Caco-2 (cell line): ENCODE data around the gene FGR. TPM values are rescaled to one million over a fixed set of nuclear protein-coding genes. Genes with fewer than 3 reads are reported as not detected.
"Not testable (repeated sequence)": the region's sequence is repeated elsewhere in the genome, so short reads cannot be mapped to it uniquely, and the experiment has no call there.

Experiments
- BruUV-seq: library from RNA; stranded (reverse); fragments of 400-500 nt; replicated peaks from 2 replicates; lab custom pipeline; 2021; lab: Mats Ljungman, UMichigan
- CTCF ChIA-PET: fragments of 300-600 bp; sonication (Branson Sonifier 250); formaldehyde crosslinking; loops from one replicate; lab custom pipeline; 2022; ENCODE audit warnings: antibody characterized with exemption; lab: Charles Lee
- POLR2A ChIA-PET: fragments of 300-600 bp; sonication (Branson Sonifier 250); formaldehyde crosslinking; loops from one replicate; lab custom pipeline; 2022; ENCODE audit warnings: antibody characterized with exemption; lab: Charles Lee
- DNase-seq, 2 experiments: peaks; one replicate each; pipeline versions ENCODE4 v3.0.0 to v3.0.0-alpha.2; 2020 to 2022
- H3K27me3 ChIP-seq: replicated peaks from 2 replicates; pipeline ENCODE4 v1.6.0; 2011; ENCODE audit warnings: low read length; ENCODE audit not compliant: control insufficient read depth, insufficient read depth
- H3K36me3 ChIP-seq: 2 replicates; pipeline ENCODE4 v1.5.1; 2011; ENCODE audit warnings: low read length; ENCODE audit not compliant: control insufficient read depth, insufficient read depth
- H3K4me1 ChIP-seq: fragments of 250-450 bp; sonication (Bioruptor Pico); 2 replicates; pipeline ENCODE4 v1.5.1; 2020; ENCODE audit warnings: mild to moderate bottlenecking
- H3K4me3 ChIP-seq: 2 replicates; pipeline ENCODE4 v1.5.1; 2011; ENCODE audit warnings: low read depth, mild to moderate bottlenecking, control low read depth, low read length
- H3K9me3 ChIP-seq: fragments of 250-450 bp; sonication (Bioruptor Pico); 2 replicates; pipeline ENCODE4 v1.5.1; 2020; ENCODE audit warnings: mild to moderate bottlenecking, moderate library complexity
- H3K27ac Mint-ChIP-seq: one replicate; pipeline ENCODE4 v1.8.0; 2022; ENCODE audit warnings: mixed read lengths; ENCODE audit not compliant: unreplicated experiment
- H3K27me3 Mint-ChIP-seq: one replicate; pipeline ENCODE4 v1.8.0; 2022; ENCODE audit warnings: mixed read lengths; ENCODE audit not compliant: insufficient read depth, unreplicated experiment
- H3K36me3 Mint-ChIP-seq: one replicate; pipeline ENCODE4 v1.8.0; 2022; ENCODE audit warnings: mild to moderate bottlenecking, mixed read lengths; ENCODE audit not compliant: insufficient read depth, unreplicated experiment
- H3K4me1 Mint-ChIP-seq: one replicate; pipeline ENCODE4 v1.8.0; 2022; ENCODE audit warnings: low read depth, mixed read lengths; ENCODE audit not compliant: unreplicated experiment
- H3K4me3 Mint-ChIP-seq: one replicate; pipeline ENCODE4 v1.8.0; 2022; ENCODE audit warnings: mild to moderate bottlenecking, moderate library complexity, mixed read lengths; ENCODE audit not compliant: unreplicated experiment
- H3K9me3 Mint-ChIP-seq: one replicate; pipeline ENCODE4 v1.8.0; 2022; ENCODE audit warnings: mixed read lengths; ENCODE audit not compliant: unreplicated experiment
- intact Hi-C: fragments of 100-400 bp; cut with micrococcal nuclease; formaldehyde crosslinking; loops from one replicate; pipeline ENCODE4 v1.10.0; 2022; ENCODE audit not compliant: unreplicated experiment
- total RNA-seq: library from RNA; stranded (reverse); gene quantifications from 2 replicates; pipeline ENCODE4 v1.2.3, GENCODE V29; 2022
- TF ChIP-seq, protein P1 (sequence below), 2 experiments: fragments of 200-600 bp in 1 of 2; IDR thresholded peaks; 1 replicate in 1 of 2; 2 replicates in 1 of 2; pipeline versions ENCODE4 v1.5.1 to v1.8.0; 2011 to 2022; ENCODE audit warnings: antibody characterized with exemption in 1 of 2, control low read depth in 1 of 2, inconsistent platforms in 1 of 2, low read depth in 1 of 2, low read length in 1 of 2, mild to moderate bottlenecking in 1 of 2, moderate library complexity in 1 of 2; ENCODE audit not compliant: insufficient read depth in 1 of 2, severe bottlenecking in 1 of 2, unreplicated experiment in 1 of 2

Gene FGR
- total RNA-seq, 1 experiment from 2014 or later = not detected

DNA sequence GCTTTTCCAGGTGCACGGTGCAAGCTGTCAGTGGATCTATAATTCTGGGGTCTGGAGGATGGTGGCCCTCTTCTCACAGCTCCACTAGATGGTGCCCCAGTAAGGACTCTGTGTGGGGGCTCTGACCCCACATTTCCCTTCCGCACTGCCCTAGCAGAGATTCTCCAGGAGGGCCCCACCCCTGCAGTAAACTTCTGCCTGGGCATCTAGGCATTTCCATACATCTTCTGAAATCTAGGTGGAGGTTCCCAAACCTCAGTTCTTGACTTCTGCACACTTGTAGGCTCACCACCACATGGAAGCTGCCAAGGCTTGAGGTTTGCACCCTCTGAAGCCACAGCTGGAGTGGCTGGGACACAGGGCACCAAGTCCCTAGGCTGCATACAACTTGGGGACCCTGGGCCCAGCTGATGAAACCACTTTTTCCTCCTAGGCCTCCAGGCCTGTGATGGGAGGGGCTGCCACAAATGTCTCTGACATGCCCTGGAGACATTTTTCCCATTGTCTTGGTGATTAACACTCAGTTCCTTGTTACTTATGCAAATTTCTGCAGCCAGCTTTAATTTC is 45.3 kb upstream of the FGR start:
- intact Hi-C loops, H3K4me3 ChIP-seq, H3K4me1 ChIP-seq, POLR2A ChIA-PET, DNase-seq, H3K27me3 Mint-ChIP-seq, H3K27me3 ChIP-seq, BruUV-seq, CTCF ChIA-PET, H3K36me3 Mint-ChIP-seq, H3K36me3 ChIP-seq, H3K4me3 Mint-ChIP-seq, H3K27ac Mint-ChIP-seq: not testable (repeated sequence)
- Mint-ChIP-seq H3K9me3 (peaks cover 12% of the 10 kb centered on the region), H3K4me1 (peaks cover 14% of the 10 kb centered on the region)
- 0 out of 2 replicates have a peak, but pooled peaks cover 15% of the 10 kb centered on the region for H3K9me3 ChIP-seq

DNA sequence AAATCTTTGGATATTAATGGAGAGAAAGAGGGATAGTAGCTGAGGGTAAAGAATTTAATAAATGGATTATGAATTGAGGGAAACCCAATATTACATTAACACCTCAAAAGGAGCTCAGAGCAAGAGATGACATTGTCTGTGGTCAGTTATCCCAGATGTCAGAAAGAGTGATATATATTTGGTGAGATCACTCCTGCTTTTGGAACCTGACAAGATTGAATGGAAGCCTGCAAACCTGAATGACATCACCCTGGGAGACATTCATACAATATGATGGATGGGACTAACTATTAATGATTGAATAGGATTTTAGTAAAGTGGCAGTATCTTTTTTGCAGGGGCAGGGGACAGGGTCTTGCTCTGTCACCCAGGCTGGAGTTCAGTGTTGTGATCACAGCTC is 43.8 kb upstream of the FGR start:
- Mint-ChIP-seq H3K27me3 (no peaks in the 10 kb centered on the region), H3K27ac (no peak overlapping the region), H3K9me3 (peaks cover 12% of the 10 kb centered on the region), H3K36me3 (no peaks in the 10 kb centered on the region), H3K4me3 (no peak overlapping the region), H3K4me1 (peaks cover 8% of the 10 kb centered on the region)
- POLR2A ChIA-PET = no interaction called here
- no TSS peak for BruUV-seq
- TF ChIP-seq, protein P1, sequence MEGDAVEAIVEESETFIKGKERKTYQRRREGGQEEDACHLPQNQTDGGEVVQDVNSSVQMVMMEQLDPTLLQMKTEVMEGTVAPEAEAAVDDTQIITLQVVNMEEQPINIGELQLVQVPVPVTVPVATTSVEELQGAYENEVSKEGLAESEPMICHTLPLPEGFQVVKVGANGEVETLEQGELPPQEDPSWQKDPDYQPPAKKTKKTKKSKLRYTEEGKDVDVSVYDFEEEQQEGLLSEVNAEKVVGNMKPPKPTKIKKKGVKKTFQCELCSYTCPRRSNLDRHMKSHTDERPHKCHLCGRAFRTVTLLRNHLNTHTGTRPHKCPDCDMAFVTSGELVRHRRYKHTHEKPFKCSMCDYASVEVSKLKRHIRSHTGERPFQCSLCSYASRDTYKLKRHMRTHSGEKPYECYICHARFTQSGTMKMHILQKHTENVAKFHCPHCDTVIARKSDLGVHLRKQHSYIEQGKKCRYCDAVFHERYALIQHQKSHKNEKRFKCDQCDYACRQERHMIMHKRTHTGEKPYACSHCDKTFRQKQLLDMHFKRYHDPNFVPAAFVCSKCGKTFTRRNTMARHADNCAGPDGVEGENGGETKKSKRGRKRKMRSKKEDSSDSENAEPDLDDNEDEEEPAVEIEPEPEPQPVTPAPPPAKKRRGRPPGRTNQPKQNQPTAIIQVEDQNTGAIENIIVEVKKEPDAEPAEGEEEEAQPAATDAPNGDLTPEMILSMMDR (IDR thresholded peaks at IDR 0.05; ENCODE audit: insufficient read depth in 1 of 2, low read depth in 1 of 2, low read length in 1 of 2, severe bottlenecking in 1 of 2, unreplicated experiment in 1 of 2) = no peak
- 0 out of 2 replicates have a peak, but pooled peaks cover 15% of the 10 kb centered on the region for H3K9me3 ChIP-seq
- H3K4me3 ChIP-seq = no peak overlapping the region
- CTCF ChIA-PET = no interaction called here
- intact Hi-C loops = no loop called here
- H3K27me3 ChIP-seq = no peaks in the 10 kb centered on the region
- no peaks in the 10 kb centered on the region for H3K36me3 ChIP-seq
- DNase-seq = no peak
- no peaks in the 10 kb centered on the region for H3K4me1 ChIP-seq

DNA sequence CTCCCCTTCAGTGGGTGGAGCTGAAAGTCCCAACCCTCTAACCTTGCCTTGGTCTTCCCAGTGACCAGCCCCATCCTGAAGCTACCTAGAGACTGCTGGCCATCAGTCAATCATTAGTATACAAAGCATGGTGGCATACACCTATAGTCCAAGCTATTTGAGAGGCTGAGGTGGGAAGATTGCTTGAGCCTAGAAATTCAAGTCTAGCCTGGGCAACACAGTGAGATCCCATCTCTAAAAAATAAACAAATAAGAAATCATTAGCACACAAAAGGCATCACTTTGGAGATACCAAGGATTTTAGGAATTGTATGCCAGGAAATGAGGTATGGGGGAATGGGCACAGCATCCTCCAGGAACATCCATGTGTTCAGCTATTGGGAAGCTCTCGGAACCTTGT is 41.4 kb upstream of the FGR start:
- Mint-ChIP-seq H3K36me3 (no peaks in the 10 kb centered on the region), H3K4me3 (no peak overlapping the region), H3K27ac (no peak overlapping the region), H3K4me1 (peaks cover 6% of the 10 kb centered on the region), H3K9me3 (no peaks in the 10 kb centered on the region), H3K27me3 (no peaks in the 10 kb centered on the region)
- POLR2A ChIA-PET = no interaction called here
- CTCF ChIA-PET = no interaction called here
- H3K36me3 ChIP-seq = no peaks in the 10 kb centered on the region
- intact Hi-C loops = no loop called here
- H3K9me3 ChIP-seq = 0 out of 2 replicates have a peak, but pooled peaks cover 10% of the 10 kb centered on the region
- H3K4me1 ChIP-seq = peaks cover 6% of the 10 kb centered on the region
- no TSS peak for BruUV-seq
- TF ChIP-seq, protein P1 (IDR thresholded peaks at IDR 0.05; ENCODE audit: insufficient read depth in 1 of 2, low read depth in 1 of 2, low read length in 1 of 2, severe bottlenecking in 1 of 2, unreplicated experiment in 1 of 2) = no peak
- H3K27me3 ChIP-seq = no peaks in the 10 kb centered on the region
- no peak for DNase-seq
- H3K4me3 ChIP-seq = no peak overlapping the region
